ENCODE data around the gene TARDBP. TPM values are rescaled to one million over a fixed set of nuclear protein-coding genes. Genes with fewer than 3 reads are reported as not detected.
"Not testable (repeated sequence)": the region's sequence is repeated elsewhere in the genome, so short reads cannot be mapped to it uniquely, and the experiment has no call there.

TARDBP gene
- total RNA-seq, 1 experiment from 2014 or later: 207 TPM

GRCh38 chr1:10990828-10991227, 21.6 kb upstream of the TARDBP start:
- no peak overlapping the region for H3K9ac ChIP-seq (ENCODE audit: extremely low read depth, insufficient read length, low read length)
- no peak overlapping the region for H3K18ac ChIP-seq (ENCODE audit: insufficient read length, low read depth, low read length)
- no peaks in the 10 kb centered on the region; the same call in 1 of the 2 replicates for H3K4me1 ChIP-seq (ENCODE audit: insufficient read depth, low read length)
- Mint-ChIP-seq H3K27me3 (ENCODE audit: low read depth) (no peaks in the 10 kb centered on the region; the same call in none of the 2 replicates), H3K9me3 (no peaks in the 10 kb centered on the region), H3K4me1 (peaks cover 12 to 15% of the 10 kb centered on the region in 2 experiments), H3K27ac (no peak overlapping the region), H3K4me3 (no peak overlapping the region), H3K36me3 (ENCODE audit: insufficient read depth in 1 of 3, low read depth in 3 of 3) (no peaks in the 10 kb centered on the region; a peak in 1 of 7 replicates)
- H2BK120ac ChIP-seq (ENCODE audit: low read depth, low read length, poor library complexity, severe bottlenecking): no peak overlapping the region
- no peak overlapping the region for H2BK5ac ChIP-seq (ENCODE audit: insufficient read length, low read length)
- no peak overlapping the region for H3K23ac ChIP-seq (ENCODE audit: insufficient read length, low read depth, low read length)
- H3K79me2 ChIP-seq (ENCODE audit: insufficient read depth, low read length): no peaks in the 10 kb centered on the region
- H2BK12ac ChIP-seq (ENCODE audit: insufficient read length, low read depth, low read length): no peak overlapping the region
- no peak for DNase-seq
- H3K56ac ChIP-seq (ENCODE audit: insufficient read length, low read depth, low read length): no peak overlapping the region
- H4K91ac ChIP-seq (ENCODE audit: insufficient read length, low read depth, low read length): no peak overlapping the region
- no peak overlapping the region for H2AFZ ChIP-seq (ENCODE audit: low read length)
- H3K4ac ChIP-seq (ENCODE audit: low read depth, low read length): no peak overlapping the region
- H3K9me3 ChIP-seq (ENCODE audit: control insufficient read depth, low read depth, low read length): no peaks in the 10 kb centered on the region
- no peak overlapping the region for H4K8ac ChIP-seq (replicated peaks; ENCODE audit: insufficient read length, low read depth, low read length)
- H3K27me3 ChIP-seq (ENCODE audit: insufficient read depth, low read length): no peaks in the 10 kb centered on the region
- H3K23me2 ChIP-seq (ENCODE audit: insufficient read length, low read depth, low read length, poor library complexity, severe bottlenecking): no peaks in the 10 kb centered on the region
- H3K27ac ChIP-seq (ENCODE audit: insufficient read length, low read depth, low read length): no peak overlapping the region
- TF ChIP-seq CTCF (conservative IDR thresholded peaks at IDR 0.05): no peak
- no peak overlapping the region for H3K4me2 ChIP-seq (ENCODE audit: insufficient read depth, insufficient read length, low read length)
- H3K79me1 ChIP-seq (ENCODE audit: insufficient read depth, low read depth, low read length, poor library complexity, severe bottlenecking): no peaks in the 10 kb centered on the region
- WGBS (ENCODE audit: extremely low coverage, insufficient read length, low lambda C conversion rate): no CpG with 5 or more reads among the region's 7 CpGs
- no peaks in the 10 kb centered on the region for H4K20me1 ChIP-seq (ENCODE audit: control insufficient read depth, insufficient read depth, insufficient read length)
- H4K5ac ChIP-seq (ENCODE audit: insufficient read length, low read depth, low read length): no peak overlapping the region
- H2BK20ac ChIP-seq (ENCODE audit: low read depth, low read length, poor library complexity, severe bottlenecking): no peak overlapping the region
- no peak overlapping the region for H3T11ph ChIP-seq (ENCODE audit: low read length)
- no peak overlapping the region for H2BK15ac ChIP-seq (ENCODE audit: low read depth, low read length)
- H3K14ac ChIP-seq (ENCODE audit: insufficient read depth, low read length): no peak overlapping the region
- no peak overlapping the region for H2AK5ac ChIP-seq (ENCODE audit: insufficient read length, low read length)

- not testable (repeated sequence) for H2BK120ac ChIP-seq (ENCODE audit: low read depth, low read length, poor library complexity, severe bottlenecking); H2BK5ac ChIP-seq (ENCODE audit: insufficient read length, low read length); H3K9ac ChIP-seq (ENCODE audit: extremely low read depth, insufficient read length, low read length); H3K14ac ChIP-seq (ENCODE audit: insufficient read depth, low read length); H3K27me3 ChIP-seq (ENCODE audit: insufficient read depth, low read length); H4K20me1 ChIP-seq (ENCODE audit: control insufficient read depth, insufficient read depth, insufficient read length); DNase-seq; H3K4me3 Mint-ChIP-seq; H3K4me2 ChIP-seq (ENCODE audit: insufficient read depth, insufficient read length, low read length); H3K27me3 Mint-ChIP-seq (ENCODE audit: low read depth); H3K27ac Mint-ChIP-seq; H3K4ac ChIP-seq (ENCODE audit: low read depth, low read length); H3K23ac ChIP-seq (ENCODE audit: insufficient read length, low read depth, low read length); H3K36me3 Mint-ChIP-seq (ENCODE audit: insufficient read depth in 1 of 3, low read depth in 3 of 3); H3K27ac ChIP-seq (ENCODE audit: insufficient read length, low read depth, low read length); H2AFZ ChIP-seq (ENCODE audit: low read length); H3K9me3 ChIP-seq (ENCODE audit: control insufficient read depth, low read depth, low read length); H3K18ac ChIP-seq (ENCODE audit: insufficient read length, low read depth, low read length); H2BK12ac ChIP-seq (ENCODE audit: insufficient read length, low read depth, low read length); H3K56ac ChIP-seq (ENCODE audit: insufficient read length, low read depth, low read length); H3T11ph ChIP-seq (ENCODE audit: low read length); H4K5ac ChIP-seq (ENCODE audit: insufficient read length, low read depth, low read length); H2BK20ac ChIP-seq (ENCODE audit: low read depth, low read length, poor library complexity, severe bottlenecking); H3K79me1 ChIP-seq (ENCODE audit: insufficient read depth, low read depth, low read length, poor library complexity, severe bottlenecking); H3K4me1 ChIP-seq (ENCODE audit: insufficient read depth, low read length); H2BK15ac ChIP-seq (ENCODE audit: low read depth, low read length); H4K91ac ChIP-seq (ENCODE audit: insufficient read length, low read depth, low read length); H2AK5ac ChIP-seq (ENCODE audit: insufficient read length, low read length); H3K79me2 ChIP-seq (ENCODE audit: insufficient read depth, low read length); H4K8ac ChIP-seq (replicated peaks; ENCODE audit: insufficient read length, low read depth, low read length); H3K9me3 Mint-ChIP-seq; H3K23me2 ChIP-seq (ENCODE audit: insufficient read length, low read depth, low read length, poor library complexity, severe bottlenecking)
- peaks cover 8 to 12% of the 10 kb centered on the region in 2 experiments for H3K4me1 Mint-ChIP-seq
- WGBS (ENCODE audit: extremely low coverage, insufficient read length, low lambda C conversion rate): no CpG with 5 or more reads among the region's 2 CpGs
Measured at GRCh38 chr1:10992004-10992403, 20.4 kb upstream of the TARDBP start.

Measured in H9 (cell line).